GM12865 (cell line): ENCODE measurements around the gene NDUFB4.

Experiments
- DNase-seq: peaks from one replicate; pipeline ENCODE4 v3.0.0; 2010; ENCODE audit warnings: low read depth
- H3K4me3 ChIP-seq: 2 replicates; pipeline ENCODE4 v1.5.1; 2011; ENCODE audit warnings: mild to moderate bottlenecking, low read depth, low read length, control low read depth
- CTCF ChIP-seq: IDR thresholded peaks from 2 replicates; pipeline ENCODE4 v1.5.1; 2011; ENCODE audit warnings: low read length, control low read depth, low read depth, inconsistent platforms; ENCODE audit not compliant: insufficient read depth; ENCODE audit errors: missing control alignments

NDUFB4 gene

GRCh38 chr3:120596116-120596852 is at the start of gene NDUFB4:
Gene NDUFB4, plus strand, starts transcription at chr3:120596336. Its CDS starts 24 bp downstream, at chr3:120596360.
- TF ChIP-seq CTCF = no peak
- DNase-seq = peak; percentile 99
- H3K4me3 ChIP-seq = peak within 1 kb of the TSS; percentile 92

- no peak for DNase-seq
- TF ChIP-seq CTCF = no peak
Measured at GRCh38 chr3:120550546-120550945, 45.6 kb upstream of the NDUFB4 start.

GRCh38 chr3:120552184-120553172 is 43.7 kb upstream of the NDUFB4 start:
- TF ChIP-seq CTCF = no peak
- DNase-seq = no peak
- H3K4me3 ChIP-seq = no peak overlapping the region

More at GRCh38 chr3:120550546-120550945, 45.6 kb upstream of the NDUFB4 start:
- H3K4me3 ChIP-seq = no peak overlapping the region

- no peak overlapping the region for H3K4me3 ChIP-seq
- no peak for TF ChIP-seq CTCF
- no peak for DNase-seq
Measured at GRCh38 chr3:120554812-120555606, 41.1 kb upstream of the NDUFB4 start.

- no peak for DNase-seq
- TF ChIP-seq CTCF = no peak
- no peak overlapping the region for H3K4me3 ChIP-seq
Measured at GRCh38 chr3:120555657-120556509, 40.3 kb upstream of the NDUFB4 start.
